Measurements from ENCODE around the gene MAMLD1.

MAMLD1 gene

GRCh38 chrX:150357790-150358189 is 5.3 kb upstream of the MAMLD1 start:
- no peak for DNase-seq (ENCODE audit: low spot score)

GRCh38 chrX:150358651-150359050 is 4.5 kb upstream of the MAMLD1 start:
- no peak for DNase-seq (ENCODE audit: low spot score)

GRCh38 chrX:150360331-150360730 is 2.8 kb upstream of the MAMLD1 start:
- no peak for DNase-seq (ENCODE audit: low spot score)

- peak; percentile 18 for DNase-seq (ENCODE audit: low spot score)
These were observed 1.9 kb upstream of the MAMLD1 start for GRCh38 chrX:150361070-150361776.

GRCh38 chrX:150361777-150362351 is 1.3 kb upstream of the MAMLD1 start:
- no peak for DNase-seq (ENCODE audit: low spot score)

GRCh38 chrX:150363561-150364346 is 637 bp downstream of the MAMLD1 start:
- no peak for DNase-seq (ENCODE audit: low spot score)

- no peak for DNase-seq (ENCODE audit: low spot score)
These were observed 1.4 kb downstream of the MAMLD1 start for GRCh38 chrX:150364347-150365050.

GRCh38 chrX:150365051-150365989 is 2.2 kb downstream of the MAMLD1 start:
- peak; percentile 79 for DNase-seq (ENCODE audit: low spot score)

- DNase-seq (ENCODE audit: low spot score) = peak; percentile 68
These were observed 3.1 kb downstream of the MAMLD1 start for GRCh38 chrX:150365990-150366911.

- no peak for DNase-seq (ENCODE audit: low spot score)
These were observed 3.9 kb downstream of the MAMLD1 start for GRCh38 chrX:150366951-150367545.

- no peak for DNase-seq (ENCODE audit: low spot score)
These were observed 7.6 kb downstream of the MAMLD1 start for GRCh38 chrX:150370589-150371312.

- DNase-seq (ENCODE audit: low spot score) = no peak
These were observed 8.8 kb downstream of the MAMLD1 start for GRCh38 chrX:150371877-150372276.

GRCh38 chrX:150372280-150372679 is 9.2 kb downstream of the MAMLD1 start:
- no peak for DNase-seq (ENCODE audit: low spot score)

- DNase-seq (ENCODE audit: low spot score) = no peak
These were observed 9.6 kb downstream of the MAMLD1 start for GRCh38 chrX:150372756-150373155.

- DNase-seq (ENCODE audit: low spot score) = no peak
These were observed 12.2 kb downstream of the MAMLD1 start for GRCh38 chrX:150375243-150375770.

- no peak for DNase-seq (ENCODE audit: low spot score)
These were observed 13.9 kb downstream of the MAMLD1 start for GRCh38 chrX:150377005-150377404.

- no peak for DNase-seq (ENCODE audit: low spot score)
These were observed 41.9 kb downstream of the MAMLD1 start for GRCh38 chrX:150405006-150405405.

GRCh38 chrX:150405576-150405975 is 42.5 kb downstream of the MAMLD1 start:
- no peak for DNase-seq (ENCODE audit: low spot score)

GRCh38 chrX:150406596-150406995 is 43.5 kb downstream of the MAMLD1 start:
- no peak for DNase-seq (ENCODE audit: low spot score)
